ENCODE data around the gene STPG2. TPM values are rescaled to one million over a fixed set of nuclear protein-coding genes. Genes with fewer than 3 reads are reported as not detected.

The STPG2 gene
- total and polyA plus RNA-seq, 2 of the 4 experiments (the other 2 are of a cell fraction): not detected

GRCh38 chr4:97670703-97671269, 472.5 kb downstream of the STPG2 start:
- Histone ChIP-seq H4K8ac (ENCODE audit: low read depth in 2 of 2, low read length in 2 of 2) (no peak overlapping the region), H3K79me1 (ENCODE audit: low read depth in 1 of 2, low read length in 2 of 2) (no peaks in the 10 kb centered on the region), H3K18ac (ENCODE audit: low read depth, low read length) (no peak overlapping the region), H2AK5ac (ENCODE audit: low read depth, low read length) (no peak overlapping the region), H2BK5ac (ENCODE audit: low read depth, low read length, poor library complexity, severe bottlenecking) (no peak overlapping the region), H3K36me3 (ENCODE audit: control insufficient read depth, insufficient read depth, low read length) (no peaks in the 10 kb centered on the region), H3K27me3 (ENCODE audit: control insufficient read depth, insufficient read depth, low read length) (no peaks in the 10 kb centered on the region), H3K56ac (ENCODE audit: extremely low read depth, insufficient read depth, low read length) (no peak overlapping the region), H3K23ac (ENCODE audit: low read depth, low read length) (no peak overlapping the region), H4K20me1 (ENCODE audit: insufficient read depth, low read length) (no peaks in the 10 kb centered on the region), H4K5ac (ENCODE audit: low read depth, low read length) (no peak overlapping the region), H3K4me2 (ENCODE audit: low read depth, low read length) (no peak overlapping the region), H3K27ac (ENCODE audit: insufficient read depth, low read length) (no peak overlapping the region), H4K91ac (ENCODE audit: insufficient read depth, low read depth, low read length) (no peak overlapping the region), H3K14ac (replicated peaks; ENCODE audit: low read depth, low read length) (no peak overlapping the region), H2BK120ac (ENCODE audit: low read depth, low read length) (no peak overlapping the region), H2BK20ac (ENCODE audit: low read depth, low read length) (no peak overlapping the region), H3K4me3 (ENCODE audit: insufficient read depth, low read depth, low read length) (no peak overlapping the region), H3K9me1 (ENCODE audit: insufficient read depth, low read length) (no peaks in the 10 kb centered on the region), H2AK9ac (replicated peaks; ENCODE audit: low read depth, low read length, poor library complexity) (no peak overlapping the region), H3K4ac (ENCODE audit: low read depth, low read length) (no peak overlapping the region), H2BK15ac (ENCODE audit: low read depth, low read length) (no peak overlapping the region), H2AFZ (replicated peaks; ENCODE audit: low read length, poor library complexity) (no peak overlapping the region), H3K4me1 (ENCODE audit: control insufficient read depth, insufficient read depth, low read length) (no peaks in the 10 kb centered on the region), H3K9ac (ENCODE audit: low read depth, low read length) (no peak overlapping the region), H3K9me3 (ENCODE audit: control insufficient read depth, insufficient read depth, low read length) (peaks cover 4% of the 10 kb centered on the region)
- TF ChIP-seq RCOR1 (IDR thresholded peaks at IDR 0.05; ENCODE audit: insufficient replicate concordance, low read length): no peak
- no peak for TF ChIP-seq RFX5 (IDR thresholded peaks at IDR 0.05; ENCODE audit: low read depth, low read length)
- no peak for TF ChIP-seq FOS (IDR thresholded peaks at IDR 0.05; ENCODE audit: low read depth, low read length)
- TF ChIP-seq MAZ (IDR thresholded peaks at IDR 0.05; ENCODE audit: borderline replicate concordance, low read depth, low read length): no peak
- TF ChIP-seq CTCF (conservative IDR thresholded peaks at IDR 0.05; ENCODE audit: low read depth, low read length): no peak
- no peak for TF ChIP-seq ELK1 (IDR thresholded peaks at IDR 0.05; ENCODE audit: borderline replicate concordance, low read depth, low read length)
- TF ChIP-seq POLR2A (IDR thresholded peaks at IDR 0.05; ENCODE audit: low read depth, low read length): no peak
- no peak for TF ChIP-seq MXI1 (IDR thresholded peaks at IDR 0.05; ENCODE audit: borderline replicate concordance, low read depth, low read length)
- no peak for TF ChIP-seq BHLHE40 (IDR thresholded peaks at IDR 0.05; ENCODE audit: low read depth, low read length)
- no peak for TF ChIP-seq CEBPB (IDR thresholded peaks at IDR 0.05; ENCODE audit: low read depth, low read length)
- no peak for TF ChIP-seq NFE2L2 (IDR thresholded peaks at IDR 0.05; ENCODE audit: low read depth, low read length)
- no peak for TF ChIP-seq MAFK (IDR thresholded peaks at IDR 0.05; ENCODE audit: low read depth, low read length)
- TF ChIP-seq USF2 (IDR thresholded peaks at IDR 0.05; ENCODE audit: low read depth, low read length): no peak
- TF ChIP-seq CHD1 (IDR thresholded peaks at IDR 0.05; ENCODE audit: low read depth, low read length): no peak
- no peak for DNase-seq
- in situ Hi-C loops (cut with MboI; ENCODE audit: low sequenced_read_pairs) (no loop called here), dilution Hi-C loops (cut with HindIII; ENCODE audit: low sequenced_read_pairs, unreplicated experiment) (no loop called here), intact Hi-C loops (cut with micrococcal nuclease) (no loop called here)
- no peak for ATAC-seq (ENCODE audit: low read depth)
- no TSS peak for BruUV-seq (replicated peaks)
- ChIA-PET CTCF (no interaction called here), POLR2A (ENCODE audit: unreplicated experiment) (no interaction called here)
- no CpG with 5 or more reads among the region's 1 CpG for WGBS, 2 experiments (ENCODE audit: extremely low coverage in 2 of 2, insufficient read length in 1 of 2)
